WTC11 (cell line): Measurements from ENCODE around the gene TRIM38.

Source experiments
- CREB1 ChIP-seq: sonication (generic); formaldehyde crosslinking; IDR thresholded peaks from 2 replicates; pipeline ENCODE4 v1.8.0; 2023; ENCODE audit warnings: mild to moderate bottlenecking, missing genetic modification reagents
- GABPB1 ChIP-seq: sonication (generic); formaldehyde crosslinking; IDR thresholded peaks from 2 replicates; pipeline ENCODE4 v1.8.1; 2023; ENCODE audit warnings: mild to moderate bottlenecking, missing genetic modification reagents
- JUN ChIP-seq: sonication (generic); formaldehyde crosslinking; IDR thresholded peaks from 2 replicates; pipeline ENCODE4 v1.8.0; 2023; ENCODE audit warnings: mild to moderate bottlenecking, missing genetic modification reagents
- PRRX2 ChIP-seq: fragments of 250-450 bp; sonication (Bioruptor Pico); IDR thresholded peaks from 2 replicates; pipeline ENCODE4 v1.8.0; 2021; ENCODE audit warnings: mild to moderate bottlenecking
- RELA ChIP-seq: sonication (generic); formaldehyde crosslinking; IDR thresholded peaks from 2 replicates; pipeline ENCODE4 v1.8.1; 2022; ENCODE audit warnings: missing genetic modification reagents, mild to moderate bottlenecking, borderline replicate concordance
- TF ChIP-seq, protein P1 (sequence below): fragments of 200-600 bp; IDR thresholded peaks from 2 replicates; pipeline ENCODE4 v1.8.0; 2022; ENCODE audit warnings: antibody characterized with exemption

DNA sequence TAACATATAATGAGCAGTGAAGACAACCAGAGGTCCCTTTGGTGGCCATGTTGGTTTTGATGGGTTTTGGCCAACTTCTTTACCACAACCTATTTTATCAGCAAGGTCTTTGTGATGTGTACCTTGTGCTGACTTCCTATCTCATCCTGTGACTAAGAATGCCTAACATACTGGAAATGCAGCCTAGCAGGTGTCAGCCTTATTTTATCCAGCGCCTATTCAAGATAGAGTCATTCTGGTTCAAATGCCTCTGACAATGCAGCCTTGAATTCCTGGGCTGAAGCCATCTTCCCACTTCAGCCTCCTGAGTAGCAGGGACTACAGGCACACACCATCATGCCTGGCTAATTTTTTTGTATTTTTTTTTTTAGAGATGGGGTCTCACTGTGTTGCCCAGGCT, 7.8 kb upstream of the TRIM38 start:
- TF ChIP-seq RELA (no peak), PRRX2 (no peak), JUN (no peak), CREB1 (no peak), GABPB1 (no peak)
- TF ChIP-seq, protein P1, sequence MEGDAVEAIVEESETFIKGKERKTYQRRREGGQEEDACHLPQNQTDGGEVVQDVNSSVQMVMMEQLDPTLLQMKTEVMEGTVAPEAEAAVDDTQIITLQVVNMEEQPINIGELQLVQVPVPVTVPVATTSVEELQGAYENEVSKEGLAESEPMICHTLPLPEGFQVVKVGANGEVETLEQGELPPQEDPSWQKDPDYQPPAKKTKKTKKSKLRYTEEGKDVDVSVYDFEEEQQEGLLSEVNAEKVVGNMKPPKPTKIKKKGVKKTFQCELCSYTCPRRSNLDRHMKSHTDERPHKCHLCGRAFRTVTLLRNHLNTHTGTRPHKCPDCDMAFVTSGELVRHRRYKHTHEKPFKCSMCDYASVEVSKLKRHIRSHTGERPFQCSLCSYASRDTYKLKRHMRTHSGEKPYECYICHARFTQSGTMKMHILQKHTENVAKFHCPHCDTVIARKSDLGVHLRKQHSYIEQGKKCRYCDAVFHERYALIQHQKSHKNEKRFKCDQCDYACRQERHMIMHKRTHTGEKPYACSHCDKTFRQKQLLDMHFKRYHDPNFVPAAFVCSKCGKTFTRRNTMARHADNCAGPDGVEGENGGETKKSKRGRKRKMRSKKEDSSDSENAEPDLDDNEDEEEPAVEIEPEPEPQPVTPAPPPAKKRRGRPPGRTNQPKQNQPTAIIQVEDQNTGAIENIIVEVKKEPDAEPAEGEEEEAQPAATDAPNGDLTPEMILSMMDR = no peak
